GM19467 (cell line): ENCODE results near the gene GAN.
"Not testable (repeated sequence)": the region's sequence is repeated elsewhere in the genome, so short reads cannot be mapped to it uniquely, and the experiment has no call there.

ENCODE experiments used
- ATAC-seq: cut with Tn5 transposase; IDR thresholded peaks from one replicate; pipeline ENCODE4 v1.9.1; 2021; ENCODE audit warnings: mild to moderate bottlenecking, moderate library complexity; ENCODE audit not compliant: unreplicated experiment

The GAN gene

DNA sequence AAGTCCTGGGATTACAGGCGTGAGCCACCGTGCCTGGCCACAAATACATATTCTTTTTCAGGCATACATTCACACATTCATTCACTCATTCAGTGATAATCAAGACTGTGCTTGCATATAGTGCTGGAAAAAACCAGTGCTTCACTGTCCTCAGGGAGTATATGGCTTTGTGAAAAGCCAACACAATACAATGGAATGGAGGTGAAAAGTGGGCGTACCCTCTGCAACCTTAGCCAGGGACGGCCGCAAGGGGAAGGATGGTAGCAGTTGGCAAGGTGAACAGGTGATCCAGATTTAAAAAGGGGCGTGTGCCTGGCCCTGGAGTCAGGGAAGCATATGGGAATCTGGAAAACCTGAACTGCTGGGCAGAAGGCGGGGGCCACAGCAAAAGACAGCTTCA lies 18.1 kb upstream of the GAN start:
- no peak for ATAC-seq

DNA sequence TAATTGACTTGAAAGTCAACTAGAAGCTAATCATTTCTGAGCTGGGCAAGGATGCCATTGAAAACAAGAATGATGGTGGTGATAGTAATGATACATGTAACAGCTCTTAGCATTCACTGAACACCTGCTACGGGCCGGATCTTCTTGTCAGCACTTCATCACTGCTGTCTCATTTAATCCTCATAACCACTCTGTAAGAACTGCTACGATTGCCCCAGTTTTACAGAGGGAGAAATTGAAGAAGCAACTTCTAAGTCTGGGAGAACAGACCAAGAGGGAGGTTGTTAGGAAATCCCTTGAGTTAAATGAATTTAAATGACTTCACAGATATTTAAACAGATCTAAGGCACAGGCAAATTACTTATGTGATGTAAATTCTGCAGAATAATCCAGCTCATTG lies 7.0 kb upstream of the GAN start:
- ATAC-seq, result no peak

DNA sequence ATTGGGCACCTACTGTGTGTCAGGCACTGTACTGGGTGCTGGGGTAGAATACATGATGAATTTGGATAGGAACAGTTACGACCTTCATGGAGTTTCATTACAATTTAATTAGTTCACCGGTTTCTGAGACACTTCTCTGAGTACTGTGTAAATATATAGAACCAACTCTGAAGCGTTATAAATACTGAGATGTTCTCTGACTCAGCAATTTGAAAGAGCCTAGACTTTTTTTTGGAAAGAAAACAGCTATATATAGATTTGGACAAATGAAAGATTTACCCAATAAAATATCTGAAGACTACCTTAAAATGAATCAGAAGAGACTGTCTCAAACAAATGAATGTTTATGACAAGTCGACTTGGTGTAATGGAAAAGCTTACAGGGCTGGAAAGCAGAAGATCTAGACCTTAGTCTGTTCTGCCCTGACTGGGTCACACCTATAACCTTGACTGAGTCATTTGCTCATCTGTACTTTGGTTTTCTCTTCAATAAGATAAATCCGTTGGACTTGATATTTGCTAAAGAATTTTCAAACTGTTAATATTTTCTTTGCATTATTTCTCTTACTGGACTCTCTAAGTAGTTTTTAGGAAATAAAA lies 4.6 kb upstream of the GAN start:
- ATAC-seq, result no peak

GRCh38 chr16:81311762-81312161 lies 3.0 kb upstream of the GAN start:
- no peak for ATAC-seq

DNA sequence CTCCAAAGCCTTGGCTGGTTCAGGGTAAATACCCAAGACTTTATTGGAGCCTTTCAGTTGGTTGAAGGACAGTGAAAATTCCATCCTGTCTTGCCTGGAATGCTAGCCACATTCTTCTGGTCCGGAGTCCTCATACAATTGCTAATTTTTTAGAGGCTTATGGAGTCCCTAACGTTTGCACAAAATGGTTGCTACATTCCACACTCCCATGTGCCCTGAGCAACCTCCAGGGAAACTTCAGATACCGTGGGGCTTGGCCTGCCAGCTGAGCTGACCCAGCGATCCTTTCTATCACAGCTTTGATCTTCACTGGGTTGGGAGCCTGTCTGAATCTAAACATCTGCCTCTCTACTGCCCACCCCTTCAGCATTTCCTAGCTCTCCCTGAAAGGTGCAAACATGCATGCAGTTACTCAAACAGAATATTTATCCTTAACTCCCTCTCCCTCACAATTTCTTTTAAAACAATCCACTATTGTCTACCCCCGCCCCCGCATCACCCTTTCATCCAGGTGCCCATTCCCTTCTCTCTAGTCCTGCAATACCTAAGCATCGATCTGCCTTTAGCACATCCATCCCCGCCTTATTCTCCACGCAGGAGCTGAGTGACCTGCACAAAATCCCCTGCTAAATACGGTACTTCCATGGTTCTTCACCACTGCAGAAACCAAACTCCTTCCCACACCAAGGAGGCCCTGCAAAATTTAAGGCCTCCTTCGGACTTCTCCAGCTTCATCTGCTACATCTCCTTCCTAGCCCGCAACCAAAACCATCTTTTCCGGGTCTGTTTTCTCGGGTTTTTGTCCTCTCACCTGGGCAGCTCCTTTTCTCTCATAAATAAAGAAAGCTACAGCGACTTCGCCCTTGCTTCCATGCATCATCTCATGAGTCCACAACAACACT lies 810 bp upstream of the GAN start:
- ATAC-seq, result no peak

GRCh38 chr16:81315271-81316175 lies 761 bp downstream of the GAN start:
- peak; percentile 26 for ATAC-seq

GRCh38 chr16:81316176-81316496 lies 1.4 kb downstream of the GAN start:
- no peak for ATAC-seq

- no peak for ATAC-seq
Measured at GRCh38 chr16:81318711-81319110, 3.9 kb downstream of the GAN start.

DNA sequence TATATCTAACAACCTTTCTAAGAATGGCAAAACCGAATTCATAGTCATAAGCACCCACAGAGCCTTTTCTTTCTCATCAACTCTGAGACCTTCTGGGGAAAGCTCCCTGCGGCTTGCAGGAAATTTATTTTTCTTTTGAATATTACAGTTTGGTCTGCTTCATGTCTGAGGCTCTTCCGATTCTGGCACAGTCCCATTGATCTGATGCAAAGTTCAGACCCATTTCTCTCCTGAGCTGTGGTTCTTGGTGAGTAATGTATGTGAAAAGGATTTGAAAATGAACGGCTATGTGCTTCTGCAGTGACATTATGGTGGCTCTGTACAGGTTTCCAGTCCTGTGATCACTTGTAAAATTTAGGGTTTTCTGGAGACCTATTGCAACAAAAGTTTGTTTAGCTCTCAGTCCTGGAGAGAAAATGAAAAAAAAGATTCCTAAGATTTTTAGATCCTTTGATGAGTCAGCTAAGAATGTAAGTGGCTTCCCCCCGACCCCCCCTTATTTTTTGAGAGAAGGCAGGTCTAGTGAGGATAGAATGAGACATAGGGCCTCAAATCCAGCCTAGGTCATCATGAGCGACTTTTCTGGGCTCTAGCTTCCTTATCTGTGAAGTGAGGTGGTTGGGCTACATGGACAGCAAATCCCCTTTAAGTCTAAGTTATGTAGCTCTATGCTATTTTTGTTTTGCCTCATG lies 4.6 kb downstream of the GAN start:
- ATAC-seq, result no peak

DNA sequence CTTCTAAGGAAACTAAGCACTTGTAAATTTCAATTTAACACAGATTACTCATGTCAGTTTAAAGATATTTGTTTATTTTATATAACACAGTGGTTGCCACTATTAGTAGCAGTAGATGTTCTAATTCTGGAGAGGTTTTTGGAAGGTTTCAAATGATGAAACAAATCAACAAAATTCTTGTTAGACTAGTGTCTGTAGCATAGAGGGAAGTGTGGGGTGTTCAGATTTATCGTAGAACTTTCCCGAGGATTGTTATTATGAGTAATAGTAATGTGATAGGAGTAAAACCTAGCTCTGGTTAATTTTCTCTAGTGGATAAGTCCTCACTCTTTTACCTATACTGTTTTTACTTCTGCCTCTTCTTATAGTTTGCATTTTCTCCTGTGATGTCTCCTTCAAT lies 6.3 kb downstream of the GAN start:
- no peak for ATAC-seq

DNA sequence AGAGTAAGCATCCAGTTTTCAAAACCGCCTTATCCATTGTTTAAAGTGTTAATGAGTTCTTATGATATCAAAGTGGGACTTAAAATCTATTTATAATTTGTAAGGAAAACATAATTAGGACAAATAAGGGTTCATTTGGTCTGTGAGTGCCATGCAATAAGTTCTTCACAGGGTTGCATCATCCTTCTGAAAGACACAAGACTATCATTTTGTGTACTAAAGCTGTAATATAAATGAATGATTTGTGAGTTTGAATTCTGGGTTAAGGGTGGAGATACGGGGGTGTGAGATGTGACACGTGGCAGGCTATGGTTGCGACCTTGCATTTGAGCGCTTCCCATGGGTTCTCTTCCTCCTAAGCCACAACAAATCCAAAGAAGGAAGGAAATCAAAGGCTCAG lies 6.8 kb downstream of the GAN start:
- ATAC-seq, result no peak

DNA sequence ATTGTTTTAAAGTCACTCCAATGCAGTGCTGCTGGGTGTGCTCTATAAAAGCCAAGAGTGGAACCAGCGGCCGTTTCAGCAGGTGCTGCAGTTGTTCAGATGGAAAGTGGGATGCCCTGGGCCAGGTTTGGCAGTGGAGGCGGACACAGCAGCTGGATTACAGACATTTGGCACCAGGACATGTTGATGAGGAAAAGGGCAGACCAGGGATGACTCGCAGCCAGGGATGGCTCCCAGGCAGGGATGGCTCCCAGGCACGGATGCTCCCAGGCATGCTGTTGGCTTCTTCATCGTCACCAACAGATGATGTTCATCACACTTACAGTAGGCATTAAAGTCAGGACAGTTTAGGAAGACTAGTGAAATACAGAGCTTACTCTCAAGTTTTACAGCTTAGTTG lies 10.0 kb downstream of the GAN start:
- ATAC-seq, result no peak

- ATAC-seq, result no peak
Measured at GRCh38 chr16:81327011-81327410, 12.2 kb downstream of the GAN start.

- no peak for ATAC-seq
Measured at GRCh38 chr16:81327447-81328196, 12.9 kb downstream of the GAN start.

GRCh38 chr16:81329947-81330346 lies 15.2 kb downstream of the GAN start:
- ATAC-seq, result no peak

DNA sequence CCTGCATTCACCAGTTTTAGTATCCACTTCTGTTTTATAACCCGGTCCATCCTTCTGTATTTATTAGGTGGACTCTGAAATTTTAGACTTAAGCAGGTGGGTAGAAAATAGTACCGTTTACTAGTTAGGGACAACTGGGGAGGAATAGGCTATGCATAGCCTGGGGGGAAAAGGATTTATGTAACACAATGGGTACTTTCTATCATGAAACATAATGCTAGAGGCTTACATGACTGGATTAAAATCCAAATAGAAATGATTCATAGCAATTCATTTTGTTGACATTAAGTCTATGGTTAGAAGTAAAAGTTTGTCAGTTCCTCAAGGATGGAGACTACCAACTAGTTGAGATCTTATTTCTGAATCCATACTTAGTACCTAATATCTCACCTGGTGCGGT lies 18.6 kb downstream of the GAN start:
- ATAC-seq, result no peak

GRCh38 chr16:81335669-81336068 lies 20.9 kb downstream of the GAN start:
- no peak for ATAC-seq

DNA sequence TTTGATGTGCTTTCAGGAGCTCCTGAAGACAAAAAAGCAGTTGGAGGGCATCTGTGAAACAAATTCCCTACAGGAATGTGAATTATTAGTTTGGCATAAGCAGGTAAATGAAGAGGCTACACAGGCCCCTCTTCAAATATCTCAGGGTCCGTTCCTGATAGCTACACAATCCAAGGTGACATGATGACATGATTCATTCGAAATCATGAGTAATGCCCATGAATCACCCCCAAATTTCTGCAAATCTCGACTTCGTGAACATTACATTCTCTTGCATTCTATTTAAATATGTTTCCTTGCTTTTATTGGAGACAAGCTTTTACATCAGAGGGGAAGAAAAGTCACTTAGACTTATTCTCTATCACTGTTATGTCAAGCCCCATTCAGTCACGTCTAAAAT lies 22.3 kb downstream of the GAN start:
- ATAC-seq, result no peak

DNA sequence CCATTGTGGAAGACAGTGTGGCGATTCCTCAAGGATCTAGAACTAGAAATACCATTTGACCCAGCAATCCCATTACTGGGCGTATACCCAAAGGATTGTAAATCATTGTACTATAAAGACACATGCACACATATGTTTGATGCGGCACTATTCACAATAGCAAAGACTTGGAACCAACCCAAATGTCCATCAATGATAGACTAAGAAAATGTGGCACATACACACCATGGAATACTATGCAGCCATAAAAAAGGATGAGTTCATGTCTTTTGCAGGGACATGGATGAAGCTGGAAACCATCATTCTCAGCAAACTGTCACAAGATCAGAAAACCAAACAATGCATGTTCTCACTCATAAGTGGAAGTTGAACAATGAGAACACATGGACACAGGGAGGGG lies 30.4 kb downstream of the GAN start:
- ATAC-seq, result not testable (repeated sequence)

DNA sequence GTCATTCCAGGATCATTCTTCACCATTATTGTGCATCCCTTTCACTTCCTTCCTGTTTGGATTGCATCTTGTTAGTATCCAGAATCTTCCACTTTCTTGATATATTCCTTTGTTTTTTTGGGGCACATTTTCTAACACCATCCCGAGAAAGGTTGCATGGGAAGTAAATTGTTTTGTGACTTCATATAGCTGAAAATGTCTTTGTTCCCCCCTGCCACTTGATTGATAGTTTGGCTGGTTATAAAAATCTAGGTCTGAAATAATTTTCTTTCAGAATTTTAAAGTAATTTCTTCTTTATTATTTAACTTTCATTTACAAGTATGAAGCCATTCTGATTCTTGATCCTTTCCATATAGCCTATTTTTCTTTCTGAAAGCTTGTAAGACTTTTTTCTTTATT lies 32.7 kb downstream of the GAN start:
- ATAC-seq, result no peak
